Renal cortex interstitium (tissue), 11 donors: ENCODE data around the gene LSM10. TPM values are rescaled to one million over a fixed set of nuclear protein-coding genes. Genes with fewer than 3 reads are reported as not detected.

ENCODE experiments used
- DNase-seq, 11 donors: peaks; one replicate each; pipeline ENCODE4 v3.0.0-alpha.2; 2013; ENCODE audit warnings: low read depth in 9 of 11, low spot score in 4 of 11; ENCODE audit errors: extremely low read depth in 1 of 11
- polyA plus RNA-seq, 3 donors: library from polyadenylated mRNA; unstranded; fragments of 120-200 nt; gene quantifications; one replicate each; pipeline ENCODE4 v1.2.1, GENCODE V29; 2013; ENCODE audit not compliant: insufficient read length in 3 of 3

LSM10 gene
- polyA plus RNA-seq, 3 donors: 22.1 to 28.7 (median 24.3) TPM

DNA sequence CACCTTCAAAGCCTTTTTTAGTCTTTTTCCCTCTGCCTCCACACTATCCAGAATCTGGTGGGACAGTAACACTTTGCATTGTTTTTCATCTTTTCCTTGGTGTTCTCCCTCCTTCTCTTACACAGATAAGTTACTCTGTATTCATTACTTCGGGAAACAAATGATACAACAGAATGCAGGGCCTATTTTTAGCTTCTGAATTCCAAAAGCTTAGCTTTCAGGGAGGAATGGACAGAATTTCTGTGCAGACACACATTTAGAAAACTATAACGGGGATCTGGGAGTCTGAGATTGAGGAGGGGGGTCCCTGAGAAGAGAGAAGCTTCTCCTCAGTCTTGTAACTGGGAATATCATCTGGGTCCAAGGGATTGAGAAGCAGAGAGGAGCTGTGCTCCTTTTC lies 8.4 kb downstream of the LSM10 start:
- no peak for DNase-seq

DNA sequence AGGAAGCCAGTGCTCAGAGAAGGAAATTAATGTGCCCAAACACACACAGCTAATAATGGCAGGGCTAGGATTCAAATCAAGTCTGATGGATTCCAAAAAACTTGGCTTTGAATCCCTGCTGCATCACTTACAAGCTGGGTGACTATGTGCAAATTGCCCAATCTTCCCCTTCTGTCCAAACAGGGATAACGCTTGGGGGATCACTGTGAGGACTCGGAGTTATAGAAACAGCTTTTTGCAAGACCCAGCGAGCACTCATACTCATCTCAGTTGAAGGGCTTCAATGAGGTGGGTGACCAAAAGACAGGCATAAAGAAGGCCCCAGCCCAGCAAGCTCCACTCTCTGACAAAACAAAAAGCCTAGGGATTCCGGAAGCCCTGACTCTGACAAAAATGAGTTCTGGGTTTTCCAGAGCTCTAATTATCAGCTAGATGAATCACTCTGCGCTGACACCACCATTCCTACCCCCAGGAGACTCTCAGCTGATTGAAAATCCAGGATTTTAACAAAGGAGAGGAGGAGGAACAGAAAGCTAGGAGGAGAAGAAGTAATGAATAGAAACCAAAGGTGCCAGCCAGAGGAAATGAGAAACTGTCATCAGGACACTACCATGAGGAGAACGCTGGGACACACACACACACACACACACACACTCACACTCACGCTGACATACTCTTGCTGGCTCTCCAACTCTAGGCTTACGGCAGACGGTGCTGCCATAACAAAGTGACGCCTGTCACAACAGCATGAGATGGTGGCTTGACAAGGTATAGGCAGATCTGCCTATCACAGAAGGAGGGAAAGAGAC lies 10.4 kb downstream of the LSM10 start:
- DNase-seq: no peak

DNA sequence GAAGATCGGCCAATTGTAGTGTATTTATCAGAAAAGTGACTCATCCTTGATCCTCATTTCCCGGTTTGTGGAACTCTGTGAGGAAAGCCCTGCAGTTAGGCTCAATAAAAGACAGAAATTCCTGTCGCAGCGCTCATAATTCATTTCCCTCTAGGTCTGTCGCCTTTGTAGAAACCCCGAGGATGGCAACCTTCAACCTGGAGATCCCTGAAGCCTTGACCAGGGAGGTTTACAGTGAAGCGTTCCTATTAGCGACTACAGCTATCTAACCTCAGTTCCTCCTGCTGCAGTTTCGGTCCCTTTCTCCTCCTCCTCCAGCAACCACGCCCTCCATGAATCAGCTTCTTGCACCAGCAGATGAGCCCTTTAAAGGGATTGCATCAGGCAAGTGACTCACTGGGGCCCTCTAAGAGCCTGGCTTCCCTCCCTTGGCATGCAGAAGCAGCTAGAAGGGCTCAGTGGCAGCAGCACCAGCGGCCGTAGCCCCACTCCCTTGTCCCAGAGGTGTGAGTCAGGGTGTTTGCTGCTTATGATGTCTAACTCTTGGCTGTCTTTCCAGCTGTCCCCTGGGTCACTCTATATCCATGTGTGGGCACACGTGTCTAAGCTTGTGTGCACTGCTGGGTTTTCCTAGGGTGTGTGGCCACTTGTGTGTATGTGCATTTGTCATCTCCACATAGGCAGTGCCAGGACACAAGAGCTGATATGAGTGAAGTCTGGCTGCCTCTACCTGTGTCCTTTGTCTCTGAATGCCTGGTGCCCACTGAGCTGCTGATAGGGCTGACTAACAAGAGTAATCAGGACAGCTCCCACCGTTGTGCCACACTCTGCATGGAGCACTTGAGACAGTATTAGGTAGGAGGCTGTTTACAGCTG lies 11.2 kb downstream of the LSM10 start:
- peak in 2 of 11 donors; percentile 30 to 48 for DNase-seq

DNA sequence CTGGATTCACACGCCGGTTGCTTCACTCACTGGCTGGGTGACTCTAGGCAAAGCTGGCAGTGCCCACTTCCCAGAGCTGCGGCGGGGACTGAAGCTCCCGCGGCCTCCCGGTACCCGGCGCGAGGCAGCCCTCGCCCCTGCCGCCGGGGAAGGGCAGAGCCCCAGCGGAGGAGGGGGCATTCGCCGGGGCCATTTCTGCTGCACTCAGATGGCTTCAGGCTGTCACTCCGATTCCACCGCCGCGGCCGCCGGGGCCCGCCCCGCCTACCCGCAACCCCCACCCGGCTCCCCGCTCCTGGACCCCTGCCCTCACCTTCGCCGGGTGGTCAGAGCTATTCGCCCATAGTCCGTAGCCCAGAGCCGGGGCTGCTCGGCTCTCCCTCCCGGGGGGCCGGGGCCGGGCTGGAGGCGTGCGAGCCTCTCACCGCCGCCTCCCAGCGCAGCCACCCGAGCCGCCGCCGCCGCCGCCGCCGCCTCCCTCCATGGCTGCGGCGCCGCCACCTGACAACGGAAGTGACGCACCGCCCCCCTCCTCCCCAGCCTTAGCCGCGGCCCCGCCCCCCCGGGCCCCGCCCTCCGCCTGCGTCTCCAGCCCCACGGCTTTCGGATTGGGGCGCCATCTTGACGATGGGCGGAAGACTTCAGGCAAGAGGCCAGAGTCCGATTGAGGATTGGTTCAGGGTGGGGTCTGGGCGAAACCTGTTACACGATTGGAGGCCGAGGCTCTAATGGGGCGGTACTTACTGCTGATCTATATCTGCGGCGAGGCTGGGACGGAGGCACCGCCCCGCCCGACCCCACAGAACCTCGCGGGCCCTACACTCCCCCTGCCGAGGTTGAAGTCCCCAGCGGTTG lies 12.1 kb downstream of the LSM10 start, which contains the start of gene STK40:
TSS of gene STK40 (minus strand) at position 515 of the 855 bp plus-strand sequence. CDS start 24,592 bp downstream, outside the sequence.
- DNase-seq: peak; percentile 94 to 99 (median 97)

DNA sequence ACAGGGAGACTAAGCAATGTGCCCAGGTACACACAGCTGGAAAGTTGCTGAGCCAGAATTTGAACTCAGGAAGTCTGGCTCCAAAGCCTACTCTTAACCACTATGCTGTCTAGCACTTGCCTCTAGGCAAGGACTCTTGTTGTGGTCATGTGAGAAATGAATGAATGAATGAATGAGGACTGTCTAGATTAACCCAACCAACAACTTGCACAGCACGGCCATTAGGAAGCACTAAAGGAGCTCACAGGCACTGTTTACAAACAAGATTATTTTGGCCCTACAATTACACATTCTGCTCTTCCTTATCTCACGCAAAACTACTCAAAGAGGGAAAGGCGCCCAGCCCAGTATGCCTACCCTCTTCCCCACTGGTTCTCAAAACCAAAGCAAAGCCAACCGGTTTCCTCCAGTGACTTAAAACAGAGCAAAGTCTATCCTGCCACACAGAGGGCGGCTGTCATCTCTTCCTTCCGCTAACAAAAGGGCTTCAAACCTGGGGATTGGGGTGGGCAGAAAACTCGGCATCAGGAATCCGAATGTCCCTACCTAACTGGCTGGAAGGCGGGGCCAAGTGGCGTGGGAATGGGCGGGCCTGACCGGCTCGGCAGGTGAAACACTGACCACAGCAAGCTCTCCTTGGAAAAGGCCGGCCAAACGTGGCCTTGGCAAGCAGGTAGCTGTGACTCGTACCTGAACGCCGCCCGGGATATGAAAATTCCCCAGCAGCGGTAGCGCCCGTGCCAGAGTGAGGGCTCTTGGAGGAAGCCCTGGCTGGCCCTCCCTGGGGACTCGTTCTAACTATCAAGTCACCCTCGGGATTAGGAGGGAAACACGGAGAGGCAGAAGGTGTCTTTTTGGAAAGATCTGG lies 12.9 kb downstream of the LSM10 start:
- DNase-seq: peak in 1 of 11 donors; percentile 48

DNA sequence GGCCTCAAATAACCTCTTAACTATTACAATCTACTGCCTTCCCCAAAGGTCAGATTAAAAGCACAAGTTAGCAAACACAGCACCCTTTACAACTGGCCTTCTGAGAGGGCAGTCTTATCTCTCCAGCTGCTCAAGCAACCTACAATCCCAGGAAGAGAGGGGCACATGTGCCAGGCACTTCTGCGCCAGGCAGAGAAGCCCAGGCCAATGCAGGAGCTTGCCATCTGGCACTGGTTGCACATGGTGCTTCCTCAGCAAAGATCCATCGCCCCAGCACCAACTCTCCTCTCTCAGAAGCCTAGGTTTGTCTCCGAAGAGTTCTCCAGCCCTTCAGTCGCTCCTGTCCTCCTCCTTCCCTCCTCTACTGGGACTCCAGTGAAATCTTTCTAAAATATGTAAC lies 14.5 kb downstream of the LSM10 start:
- no peak for DNase-seq

DNA sequence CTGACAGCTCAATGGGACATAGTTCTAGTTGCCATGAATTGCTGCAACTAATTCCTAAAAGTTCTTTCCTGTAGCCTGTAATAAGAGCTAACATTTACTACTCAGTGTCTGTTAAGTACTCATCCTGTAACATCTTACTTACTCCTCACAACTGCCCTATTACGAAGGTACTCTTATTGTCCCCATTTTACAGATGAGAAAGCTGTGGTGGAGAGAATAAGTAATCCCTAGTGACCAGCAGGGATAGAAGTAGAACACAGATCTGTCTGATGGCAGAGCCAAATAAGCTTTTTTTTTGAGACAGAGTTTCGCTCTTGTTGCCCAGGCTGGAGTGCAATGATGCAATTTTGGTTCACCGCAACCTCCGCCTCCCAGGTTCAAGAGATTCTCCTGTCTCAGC lies 15.0 kb downstream of the LSM10 start:
- no peak for DNase-seq

DNA sequence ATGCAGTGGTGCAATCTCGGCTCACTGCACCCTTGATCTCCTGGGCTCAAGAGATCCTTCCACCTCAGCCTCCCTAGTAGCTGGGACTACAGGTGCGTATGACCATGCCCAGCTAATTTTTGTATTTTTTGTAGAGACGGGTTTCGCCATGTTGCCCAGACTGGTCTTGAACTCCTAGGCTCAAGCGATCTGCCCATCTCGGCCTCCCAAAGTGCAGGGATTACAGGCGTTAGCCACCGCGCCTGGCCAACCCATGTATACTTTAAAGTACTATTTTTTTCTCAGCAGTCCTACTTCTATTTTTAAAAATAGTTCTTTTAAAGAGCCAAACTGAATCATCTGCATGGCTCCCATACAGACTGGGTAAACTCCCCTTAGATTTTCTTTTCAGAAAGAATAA lies 15.5 kb downstream of the LSM10 start:
- DNase-seq: no peak

DNA sequence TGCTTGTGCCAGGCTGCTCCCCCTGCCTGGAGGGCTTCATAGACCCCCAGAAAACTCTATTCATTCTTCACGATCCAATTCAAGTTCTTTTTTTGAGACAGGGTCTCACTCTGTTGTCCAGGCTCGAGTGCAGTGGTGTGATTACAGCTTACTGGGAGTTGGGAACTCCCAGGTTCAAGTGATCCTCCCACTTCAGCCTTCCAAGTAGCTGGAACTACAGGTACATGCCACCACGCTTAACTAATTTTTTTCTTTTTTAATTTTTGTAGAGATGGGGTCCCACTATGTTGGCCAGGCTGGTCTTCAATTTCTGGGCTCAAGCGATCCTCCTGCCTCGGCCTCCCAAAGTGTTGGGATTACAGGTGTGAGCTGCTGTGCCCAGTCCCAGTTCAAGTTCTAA lies 16.3 kb downstream of the LSM10 start:
- no peak for DNase-seq

DNA sequence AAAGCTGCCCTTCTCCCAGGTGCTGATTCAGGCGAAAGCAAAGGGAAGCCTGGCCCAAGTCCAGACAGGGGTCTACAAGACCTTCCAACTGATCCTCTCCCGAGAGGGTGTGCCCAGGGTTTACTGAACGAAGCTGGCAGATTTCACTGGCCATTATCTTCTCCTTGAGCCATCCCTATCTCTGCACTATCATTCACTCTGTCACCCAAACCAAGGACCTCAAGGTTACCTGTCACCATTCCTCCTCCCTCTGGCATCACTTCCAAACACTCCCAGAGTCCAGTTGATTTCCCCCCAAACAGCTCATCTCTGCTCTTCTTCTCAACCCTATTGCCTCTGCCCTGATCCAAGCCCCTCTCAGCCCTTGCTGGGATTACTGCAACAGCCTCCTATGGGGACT lies 16.9 kb downstream of the LSM10 start:
- DNase-seq: no peak

DNA sequence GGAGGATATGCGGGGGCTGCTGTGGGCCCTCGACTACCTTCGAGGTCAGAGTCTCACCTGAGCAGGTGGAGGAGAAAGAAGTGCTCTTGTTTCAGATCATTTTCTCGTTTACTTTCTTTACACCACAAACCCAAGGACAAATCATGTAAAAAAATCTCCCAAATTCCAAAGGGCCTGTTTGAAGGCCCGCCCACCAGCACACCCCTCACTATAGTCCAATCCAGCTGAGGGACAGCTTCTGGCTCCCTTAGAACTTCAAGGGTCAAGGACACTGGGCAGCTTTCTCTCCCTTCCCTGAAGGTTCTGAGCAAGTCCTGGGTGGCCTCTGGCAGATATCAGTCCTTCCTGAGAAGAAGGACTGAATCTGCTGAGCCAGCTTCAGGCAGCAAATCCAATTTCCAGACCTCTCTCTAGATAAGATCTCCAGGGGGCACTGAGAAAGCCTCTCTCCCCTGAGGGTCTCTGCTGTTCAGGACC lies 17.5 kb downstream of the LSM10 start:
- DNase-seq: no peak

DNA sequence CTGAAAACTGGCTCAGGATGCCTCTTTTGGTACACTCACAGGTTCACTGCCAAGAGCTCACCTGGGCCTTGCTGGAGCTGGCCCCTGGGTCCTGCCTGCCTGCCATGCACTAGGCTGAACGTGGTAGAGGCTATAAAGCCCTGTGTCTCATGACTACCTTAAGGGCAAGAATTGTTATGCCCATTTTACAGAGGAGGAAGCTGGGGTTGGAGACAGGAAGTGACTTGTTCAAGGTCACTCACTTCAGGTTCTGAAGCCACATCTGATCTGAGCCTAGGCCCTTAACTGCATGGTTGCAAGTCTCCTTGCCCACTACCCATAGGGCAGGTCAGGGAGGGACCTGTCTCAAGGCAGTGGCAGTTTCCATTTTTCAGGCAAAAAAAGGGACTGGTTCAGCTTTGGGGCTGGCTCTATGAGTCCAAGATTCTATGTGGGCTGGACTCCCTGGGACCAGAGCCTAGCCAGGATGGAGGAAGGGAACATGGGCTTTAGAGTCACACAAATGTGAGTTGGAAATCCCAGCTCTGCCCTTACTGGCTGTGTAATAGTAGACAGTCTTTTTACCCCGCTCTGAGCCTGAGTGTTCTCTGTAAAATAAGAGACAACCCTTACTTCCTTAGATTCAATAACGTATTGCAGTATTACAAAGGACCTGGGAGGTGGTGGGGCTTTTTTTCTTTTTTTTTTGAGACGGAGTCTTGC lies 19.8 kb downstream of the LSM10 start:
- no peak for DNase-seq

DNA sequence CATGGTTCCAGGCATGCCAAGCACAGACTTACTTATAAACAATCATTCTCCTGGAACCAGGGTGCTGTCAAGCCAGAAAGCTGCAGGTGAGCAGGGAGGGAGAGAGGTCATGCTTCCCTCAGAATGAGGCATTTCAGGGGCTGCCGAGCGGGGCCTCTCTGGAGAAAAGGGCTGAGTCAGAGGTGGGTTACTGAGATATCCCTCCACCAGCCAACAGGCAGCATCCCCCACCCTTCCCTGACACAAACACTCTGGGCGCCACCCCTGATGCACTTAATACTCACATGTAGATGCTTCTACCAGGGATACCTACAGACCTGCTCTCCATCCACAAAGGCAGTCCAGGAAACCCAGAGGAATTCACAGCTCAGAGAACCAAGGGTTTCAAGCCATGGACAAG lies 25.1 kb downstream of the LSM10 start:
- no peak for DNase-seq

DNA sequence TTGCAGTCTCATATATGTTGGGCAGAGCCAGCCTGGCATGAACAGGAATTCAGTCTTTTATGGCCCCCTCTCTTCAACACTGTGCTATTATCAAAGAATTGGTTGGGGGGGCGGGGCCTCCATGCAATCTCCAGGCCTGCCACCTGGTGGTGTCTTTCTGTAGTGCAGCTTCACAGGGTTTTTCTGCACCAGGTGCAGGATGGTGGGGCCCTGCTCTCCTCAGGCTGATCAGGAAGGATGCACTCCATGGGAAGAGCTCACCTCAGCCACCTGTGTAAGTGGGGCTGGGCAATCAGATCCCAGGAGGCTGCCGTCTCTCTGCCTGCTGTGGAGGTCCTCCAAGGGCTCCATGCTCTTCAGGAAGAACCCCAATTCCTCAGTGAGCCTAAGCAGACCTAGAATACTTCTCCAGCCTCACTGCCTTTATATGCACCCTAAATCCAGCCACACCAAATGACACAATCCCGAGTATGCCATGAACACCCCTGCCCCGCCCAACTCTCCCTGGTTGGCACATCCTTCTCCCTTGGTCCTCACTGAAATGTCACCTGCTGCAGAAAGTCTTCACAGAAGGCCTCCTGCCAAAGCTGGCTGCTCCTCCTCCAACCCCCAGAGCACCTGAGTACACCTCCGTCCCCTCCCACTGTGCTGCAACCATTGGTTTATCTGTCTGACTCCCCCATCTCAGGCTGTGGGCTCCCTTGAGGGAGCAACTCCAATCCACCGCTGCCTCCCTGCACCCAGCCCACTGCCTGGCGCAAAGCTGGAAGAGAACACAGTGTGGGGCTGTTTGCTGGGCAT lies 28.4 kb downstream of the LSM10 start:
- DNase-seq: peak in 7 of 11 donors; percentile 57 to 82 (median 73)

DNA sequence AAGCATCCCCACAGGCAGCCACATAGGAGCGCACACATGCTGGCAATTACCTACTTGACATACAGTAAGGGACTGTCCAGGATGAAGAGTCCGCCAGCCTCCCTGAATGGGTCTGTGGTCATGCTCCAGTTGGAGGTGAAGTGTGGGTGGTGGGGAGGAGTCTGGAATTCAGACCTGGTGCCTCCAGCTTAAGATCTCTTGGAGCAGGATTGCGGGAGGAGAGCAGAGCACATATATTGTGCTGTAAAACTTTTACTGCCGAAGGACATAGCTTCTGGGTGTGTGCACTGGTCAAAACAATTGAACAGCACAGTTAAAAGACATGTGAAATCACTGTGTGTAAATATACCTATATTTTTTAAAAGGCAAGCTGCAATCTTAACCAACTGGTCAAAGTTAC lies 29.9 kb downstream of the LSM10 start:
- no peak for DNase-seq

DNA sequence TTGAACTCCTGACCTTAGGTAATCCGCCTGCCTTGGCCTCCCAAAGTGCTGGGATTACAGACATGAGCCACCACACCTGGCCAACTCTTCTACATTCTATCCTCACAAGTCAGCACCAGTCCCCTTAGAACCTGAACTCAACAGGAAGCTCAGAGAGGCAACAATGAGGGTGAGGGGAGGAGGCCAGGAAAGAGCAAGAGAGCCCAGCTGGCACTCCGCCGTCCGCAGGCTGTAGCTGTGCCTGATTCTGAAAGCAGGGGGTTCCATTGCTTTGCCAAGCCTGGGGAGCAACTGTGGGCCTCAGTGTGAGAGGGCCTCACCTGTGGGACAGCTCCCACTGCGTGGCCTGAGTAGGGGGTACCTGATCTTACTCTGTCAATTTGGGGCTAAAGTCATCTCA lies 30.6 kb downstream of the LSM10 start:
- no peak for DNase-seq
